ENCODE results near the gene ZMYM2.

Gene ZMYM2

DNA sequence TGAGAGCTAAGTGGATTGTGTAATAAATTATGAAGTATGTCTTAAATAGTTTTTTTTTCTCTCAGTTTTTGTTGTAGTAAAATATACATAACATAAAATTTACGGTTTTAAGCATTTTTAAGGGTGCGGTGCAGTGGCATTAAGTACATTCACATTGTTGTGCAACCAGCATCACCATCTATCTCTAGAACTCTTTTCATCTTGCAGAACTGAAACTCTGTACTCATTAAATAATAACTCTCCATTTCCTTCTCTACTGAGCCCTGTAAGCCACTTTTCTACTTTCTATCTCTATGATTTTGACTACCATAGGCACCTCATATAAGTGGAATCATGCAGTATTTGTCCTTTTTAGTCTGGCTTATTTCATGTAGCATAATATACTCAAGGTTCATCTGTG lies 115.2 kb downstream of the ZMYM2 start:
- no peaks in the 10 kb centered on the region for H3K27me3 ChIP-seq (ENCODE audit: control insufficient read depth, insufficient read depth, low read length)
- H3K4me3 ChIP-seq (ENCODE audit: low read depth, low read length): no peak overlapping the region
- peaks cover 92% of the 10 kb centered on the region for H3K36me3 ChIP-seq (ENCODE audit: control insufficient read depth, insufficient read depth, low read length)
- H3K27ac ChIP-seq (ENCODE audit: low read depth, low read length): no peak overlapping the region
- H3K4me1 ChIP-seq (ENCODE audit: control insufficient read depth, insufficient read depth, low read length): no peaks in the 10 kb centered on the region
- no peaks in the 10 kb centered on the region for H3K9me3 ChIP-seq (ENCODE audit: control insufficient read depth, insufficient read depth, low read length)
- H3K9ac ChIP-seq (ENCODE audit: low read depth, low read length): no peak overlapping the region

- Histone ChIP-seq H3K9ac (ENCODE audit: low read depth, low read length) (no peak overlapping the region), H3K9me3 (ENCODE audit: control insufficient read depth, insufficient read depth, low read length) (no peaks in the 10 kb centered on the region), H3K27ac (ENCODE audit: low read depth, low read length) (no peak overlapping the region), H3K36me3 (ENCODE audit: control insufficient read depth, insufficient read depth, low read length) (peaks cover 88% of the 10 kb centered on the region), H3K4me1 (ENCODE audit: control insufficient read depth, insufficient read depth, low read length) (no peaks in the 10 kb centered on the region), H3K4me3 (ENCODE audit: low read depth, low read length) (no peak overlapping the region), H3K27me3 (ENCODE audit: control insufficient read depth, insufficient read depth, low read length) (no peaks in the 10 kb centered on the region)
Measured at GRCh38 chr13:20074966-20075365, 116.4 kb downstream of the ZMYM2 start.

DNA sequence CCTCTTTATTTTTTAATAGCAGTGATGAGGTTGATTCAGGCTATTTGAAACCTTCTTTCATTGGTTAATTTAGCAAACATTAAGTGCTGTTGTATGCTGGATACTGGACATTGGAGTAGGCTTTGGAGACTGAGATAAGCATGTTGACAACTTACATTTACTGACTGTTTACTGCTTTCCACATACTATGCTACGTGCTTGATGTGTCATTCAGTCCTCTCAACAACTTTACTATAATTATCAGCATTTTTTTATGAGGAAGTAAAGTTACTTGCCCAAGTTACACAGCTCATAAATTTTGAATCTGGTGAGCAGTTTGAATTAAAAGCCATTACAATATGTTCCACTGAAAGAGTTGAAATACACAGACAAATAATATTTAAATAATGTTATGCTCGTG lies 118.6 kb downstream of the ZMYM2 start:
- H3K27me3 ChIP-seq (ENCODE audit: control insufficient read depth, insufficient read depth, low read length): no peaks in the 10 kb centered on the region
- H3K36me3 ChIP-seq (ENCODE audit: control insufficient read depth, insufficient read depth, low read length): peaks cover 85% of the 10 kb centered on the region
- no peaks in the 10 kb centered on the region for H3K4me1 ChIP-seq (ENCODE audit: control insufficient read depth, insufficient read depth, low read length)
- no peak overlapping the region for H3K27ac ChIP-seq (ENCODE audit: low read depth, low read length)
- no peak overlapping the region for H3K4me3 ChIP-seq (ENCODE audit: low read depth, low read length)
- no peak overlapping the region for H3K9ac ChIP-seq (ENCODE audit: low read depth, low read length)
- no peaks in the 10 kb centered on the region for H3K9me3 ChIP-seq (ENCODE audit: control insufficient read depth, insufficient read depth, low read length)

DNA sequence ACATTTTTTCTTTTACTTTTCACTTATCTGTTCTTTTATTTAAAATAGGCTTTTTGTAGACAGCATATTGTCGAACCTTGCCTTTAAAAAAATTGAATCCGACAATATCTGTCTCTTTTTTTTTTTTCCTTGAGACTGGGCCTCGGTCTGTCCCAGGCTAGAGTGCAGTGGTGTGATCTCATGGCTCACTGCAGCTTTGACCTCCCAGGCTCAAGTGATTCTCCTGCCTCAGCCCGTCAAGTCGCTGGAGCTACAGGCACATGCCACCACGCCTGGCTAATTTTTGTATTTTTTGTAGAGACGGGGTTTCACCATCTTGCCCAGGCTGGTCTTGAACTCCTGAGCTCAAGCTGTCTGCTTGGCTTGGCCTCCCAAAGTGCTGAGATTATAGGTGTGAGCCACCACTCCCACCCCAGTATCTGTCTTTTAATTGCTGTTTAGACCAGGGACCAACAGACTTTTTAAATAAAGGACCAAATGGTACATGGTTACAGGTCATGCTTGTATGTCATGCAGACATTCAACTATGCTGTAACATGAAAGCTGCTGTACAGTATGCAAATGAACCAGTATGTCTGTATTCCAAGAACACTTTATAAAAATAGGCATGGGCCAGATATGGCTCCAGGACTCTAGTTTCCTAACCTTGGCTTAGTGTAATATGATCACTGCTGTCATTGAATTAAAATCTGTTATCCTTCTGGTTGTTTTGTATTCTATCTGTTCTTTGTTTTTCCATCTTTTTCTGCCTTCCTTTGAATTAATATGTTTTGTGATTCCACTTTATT lies 122.0 kb downstream of the ZMYM2 start:
- Histone ChIP-seq H3K9ac (ENCODE audit: low read depth, low read length) (no peak overlapping the region), H3K4me1 (ENCODE audit: control insufficient read depth, insufficient read depth, low read length) (no peaks in the 10 kb centered on the region), H3K27ac (ENCODE audit: low read depth, low read length) (no peak overlapping the region), H3K9me3 (ENCODE audit: control insufficient read depth, insufficient read depth, low read length) (no peaks in the 10 kb centered on the region), H3K27me3 (ENCODE audit: control insufficient read depth, insufficient read depth, low read length) (no peaks in the 10 kb centered on the region), H3K36me3 (ENCODE audit: control insufficient read depth, insufficient read depth, low read length) (peaks cover 90% of the 10 kb centered on the region), H3K4me3 (ENCODE audit: low read depth, low read length) (no peak overlapping the region)

DNA sequence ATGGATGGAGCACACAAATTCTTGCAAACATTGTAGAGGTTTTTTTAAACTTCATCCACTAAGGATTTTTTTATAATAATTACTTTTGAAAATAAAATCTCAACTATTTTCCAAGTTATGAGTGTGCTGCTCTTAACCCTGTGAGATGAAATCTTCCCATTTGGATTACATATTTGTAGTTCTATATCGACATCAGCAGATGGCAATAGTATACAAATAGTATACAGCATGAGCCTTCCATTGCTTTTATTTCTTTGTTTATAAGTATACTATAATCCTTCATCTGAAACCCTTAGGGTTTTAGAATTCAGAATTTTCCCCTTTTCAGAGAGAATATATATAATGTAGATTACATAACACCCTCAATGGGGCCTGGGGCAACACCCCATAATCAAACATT lies 131.8 kb downstream of the ZMYM2 start:
- H3K36me3 ChIP-seq (ENCODE audit: control insufficient read depth, insufficient read depth, low read length): peaks cover 31% of the 10 kb centered on the region
- no peaks in the 10 kb centered on the region for H3K27me3 ChIP-seq (ENCODE audit: control insufficient read depth, insufficient read depth, low read length)
- H3K4me3 ChIP-seq (ENCODE audit: low read depth, low read length): no peak overlapping the region
- no peaks in the 10 kb centered on the region; the same call in 1 of the 2 replicates for H3K4me1 ChIP-seq (ENCODE audit: control insufficient read depth, insufficient read depth, low read length)
- H3K9ac ChIP-seq (ENCODE audit: low read depth, low read length): no peak overlapping the region
- H3K9me3 ChIP-seq (ENCODE audit: control insufficient read depth, insufficient read depth, low read length): no peaks in the 10 kb centered on the region
- H3K27ac ChIP-seq (ENCODE audit: low read depth, low read length): no peak overlapping the region

DNA sequence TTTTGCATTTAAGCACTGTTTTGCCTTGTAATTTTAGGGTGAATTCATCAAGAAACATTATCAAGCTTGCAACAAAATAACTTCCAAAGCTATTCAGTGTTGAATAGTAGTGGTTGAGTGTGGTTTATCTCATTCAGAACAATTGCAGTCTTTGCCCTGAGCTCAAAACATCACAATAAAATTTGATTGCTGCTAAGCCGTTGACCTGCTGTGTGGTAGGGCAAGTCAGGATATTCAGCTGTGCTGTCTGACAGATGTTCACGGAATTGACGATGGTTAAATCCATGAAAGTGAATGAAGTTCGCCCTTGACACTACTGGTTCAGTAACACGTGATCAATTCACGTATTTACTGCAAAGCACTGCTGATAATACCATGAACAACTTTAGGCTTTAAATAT lies 135.4 kb downstream of the ZMYM2 start:
- no peaks in the 10 kb centered on the region for H3K27me3 ChIP-seq (ENCODE audit: control insufficient read depth, insufficient read depth, low read length)
- H3K4me3 ChIP-seq (ENCODE audit: low read depth, low read length): no peak overlapping the region
- H3K9me3 ChIP-seq (ENCODE audit: control insufficient read depth, insufficient read depth, low read length): no peaks in the 10 kb centered on the region
- H3K27ac ChIP-seq (ENCODE audit: low read depth, low read length): no peak overlapping the region
- H3K36me3 ChIP-seq (ENCODE audit: control insufficient read depth, insufficient read depth, low read length): no peaks in the 10 kb centered on the region
- H3K4me1 ChIP-seq (ENCODE audit: control insufficient read depth, insufficient read depth, low read length): peaks cover under 1% of the 10 kb centered on the region
- no peak overlapping the region for H3K9ac ChIP-seq (ENCODE audit: low read depth, low read length)

DNA sequence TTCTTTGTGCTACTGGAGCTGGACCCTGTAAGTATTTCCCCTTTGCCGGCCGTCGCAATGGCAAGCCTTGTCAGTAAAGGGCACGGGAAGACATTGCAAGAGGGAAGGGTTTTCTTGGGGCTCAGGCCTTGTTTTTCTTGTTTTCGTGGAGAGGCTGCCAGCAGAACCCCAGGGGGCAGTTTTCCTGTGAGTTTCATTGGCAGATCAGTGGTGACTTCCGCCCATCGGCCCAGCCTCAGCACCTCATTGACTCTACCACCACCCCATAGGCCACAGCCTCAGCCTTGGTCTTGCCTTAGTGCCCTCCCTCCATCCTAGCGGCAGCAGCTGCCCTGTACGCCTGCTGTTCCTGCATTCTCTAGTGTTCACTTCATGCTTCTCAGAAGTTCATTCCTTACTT lies 140.8 kb downstream of the ZMYM2 start:
- H3K4me3 ChIP-seq (ENCODE audit: low read depth, low read length): no peak overlapping the region
- H3K9ac ChIP-seq (ENCODE audit: low read depth, low read length): no peak overlapping the region
- no peaks in the 10 kb centered on the region for H3K9me3 ChIP-seq (ENCODE audit: control insufficient read depth, insufficient read depth, low read length)
- H3K36me3 ChIP-seq (ENCODE audit: control insufficient read depth, insufficient read depth, low read length): no peaks in the 10 kb centered on the region
- peaks cover 4% of the 10 kb centered on the region; the same call in 1 of the 2 replicates for H3K4me1 ChIP-seq (ENCODE audit: control insufficient read depth, insufficient read depth, low read length)
- no peaks in the 10 kb centered on the region for H3K27me3 ChIP-seq (ENCODE audit: control insufficient read depth, insufficient read depth, low read length)
- no peak overlapping the region for H3K27ac ChIP-seq (ENCODE audit: low read depth, low read length)

GRCh38 chr13:20101467-20102316 lies 143.2 kb downstream of the ZMYM2 start:
- no peaks in the 10 kb centered on the region for H3K9me3 ChIP-seq (ENCODE audit: control insufficient read depth, insufficient read depth, low read length)
- H3K9ac ChIP-seq (ENCODE audit: low read depth, low read length): no peak overlapping the region
- no peaks in the 10 kb centered on the region for H3K27me3 ChIP-seq (ENCODE audit: control insufficient read depth, insufficient read depth, low read length)
- no peak overlapping the region for H3K4me3 ChIP-seq (ENCODE audit: low read depth, low read length)
- no peaks in the 10 kb centered on the region for H3K36me3 ChIP-seq (ENCODE audit: control insufficient read depth, insufficient read depth, low read length)
- peaks cover 7% of the 10 kb centered on the region for H3K4me1 ChIP-seq (ENCODE audit: control insufficient read depth, insufficient read depth, low read length)
- H3K27ac ChIP-seq (ENCODE audit: low read depth, low read length): no peak overlapping the region

GRCh38 chr13:20102525-20103180 lies 144.1 kb downstream of the ZMYM2 start:
- H3K27ac ChIP-seq (ENCODE audit: low read depth, low read length): no peak overlapping the region
- H3K27me3 ChIP-seq (ENCODE audit: control insufficient read depth, insufficient read depth, low read length): no peaks in the 10 kb centered on the region
- no peak overlapping the region for H3K9ac ChIP-seq (ENCODE audit: low read depth, low read length)
- H3K36me3 ChIP-seq (ENCODE audit: control insufficient read depth, insufficient read depth, low read length): no peaks in the 10 kb centered on the region
- H3K4me1 ChIP-seq (ENCODE audit: control insufficient read depth, insufficient read depth, low read length): peaks cover 16% of the 10 kb centered on the region
- H3K9me3 ChIP-seq (ENCODE audit: control insufficient read depth, insufficient read depth, low read length): no peaks in the 10 kb centered on the region
- no peak overlapping the region for H3K4me3 ChIP-seq (ENCODE audit: low read depth, low read length)

- H3K9me3 ChIP-seq (ENCODE audit: control insufficient read depth, insufficient read depth, low read length): no peaks in the 10 kb centered on the region
- H3K27me3 ChIP-seq (ENCODE audit: control insufficient read depth, insufficient read depth, low read length): no peaks in the 10 kb centered on the region
- H3K27ac ChIP-seq (ENCODE audit: low read depth, low read length): no peak overlapping the region
- no peak overlapping the region for H3K4me3 ChIP-seq (ENCODE audit: low read depth, low read length)
- no peaks in the 10 kb centered on the region for H3K36me3 ChIP-seq (ENCODE audit: control insufficient read depth, insufficient read depth, low read length)
- no peak overlapping the region for H3K9ac ChIP-seq (ENCODE audit: low read depth, low read length)
- peaks cover 11% of the 10 kb centered on the region for H3K4me1 ChIP-seq (ENCODE audit: control insufficient read depth, insufficient read depth, low read length)
Measured at GRCh38 chr13:20105161-20105689, 146.7 kb downstream of the ZMYM2 start.
